B cell (primary cell): ENCODE results near the gene KCTD4.
"Not testable (repeated sequence)": the region's sequence is repeated elsewhere in the genome, so short reads cannot be mapped to it uniquely, and the experiment has no call there.

Source experiments
- EZH2 ChIP-seq: IDR thresholded peaks from 2 replicates; pipeline ENCODE4 v1.6.1; 2012; ENCODE audit warnings: borderline replicate concordance, low read depth, mild to moderate bottlenecking, moderate library complexity, low read length; ENCODE audit not compliant: insufficient read depth, poor library complexity, severe bottlenecking
- TF ChIP-seq, protein P1 (sequence below): fragments of 200-600 bp; IDR thresholded peaks from one replicate; pipeline ENCODE4 v1.8.0; 2022; ENCODE audit warnings: antibody characterized with exemption, mild to moderate bottlenecking

DNA sequence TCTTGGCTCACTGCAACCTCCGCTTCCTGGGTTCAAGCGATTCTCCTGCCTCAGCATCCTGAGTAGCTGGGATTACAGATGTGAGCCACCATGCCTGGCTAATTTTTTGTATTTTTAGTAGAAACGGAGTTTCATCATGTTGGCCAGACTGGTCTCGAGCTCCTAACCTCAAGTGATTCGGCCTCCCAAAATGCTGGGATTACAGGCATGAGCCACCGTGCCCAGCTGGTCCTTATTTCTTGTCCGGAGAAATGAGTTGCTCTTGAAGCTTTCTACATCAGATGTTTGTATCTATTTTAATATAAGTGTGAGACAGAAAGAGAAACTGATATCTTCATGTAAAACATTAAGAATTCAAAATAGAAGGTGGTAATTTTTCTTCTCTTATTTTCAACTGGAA is 43.9 kb upstream of the KCTD4 start:
- TF ChIP-seq, protein P1, sequence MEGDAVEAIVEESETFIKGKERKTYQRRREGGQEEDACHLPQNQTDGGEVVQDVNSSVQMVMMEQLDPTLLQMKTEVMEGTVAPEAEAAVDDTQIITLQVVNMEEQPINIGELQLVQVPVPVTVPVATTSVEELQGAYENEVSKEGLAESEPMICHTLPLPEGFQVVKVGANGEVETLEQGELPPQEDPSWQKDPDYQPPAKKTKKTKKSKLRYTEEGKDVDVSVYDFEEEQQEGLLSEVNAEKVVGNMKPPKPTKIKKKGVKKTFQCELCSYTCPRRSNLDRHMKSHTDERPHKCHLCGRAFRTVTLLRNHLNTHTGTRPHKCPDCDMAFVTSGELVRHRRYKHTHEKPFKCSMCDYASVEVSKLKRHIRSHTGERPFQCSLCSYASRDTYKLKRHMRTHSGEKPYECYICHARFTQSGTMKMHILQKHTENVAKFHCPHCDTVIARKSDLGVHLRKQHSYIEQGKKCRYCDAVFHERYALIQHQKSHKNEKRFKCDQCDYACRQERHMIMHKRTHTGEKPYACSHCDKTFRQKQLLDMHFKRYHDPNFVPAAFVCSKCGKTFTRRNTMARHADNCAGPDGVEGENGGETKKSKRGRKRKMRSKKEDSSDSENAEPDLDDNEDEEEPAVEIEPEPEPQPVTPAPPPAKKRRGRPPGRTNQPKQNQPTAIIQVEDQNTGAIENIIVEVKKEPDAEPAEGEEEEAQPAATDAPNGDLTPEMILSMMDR, result not testable (repeated sequence)
- not testable (repeated sequence) for TF ChIP-seq EZH2
